GM10847 (cell line): ENCODE data around the gene MSMB.

Source experiments
- POLR2A ChIP-seq: IDR thresholded peaks from 2 replicates; pipeline ENCODE4 v1.6.1; 2011; ENCODE audit not compliant: insufficient read length; ENCODE audit errors: extremely low read depth

The MSMB gene

DNA sequence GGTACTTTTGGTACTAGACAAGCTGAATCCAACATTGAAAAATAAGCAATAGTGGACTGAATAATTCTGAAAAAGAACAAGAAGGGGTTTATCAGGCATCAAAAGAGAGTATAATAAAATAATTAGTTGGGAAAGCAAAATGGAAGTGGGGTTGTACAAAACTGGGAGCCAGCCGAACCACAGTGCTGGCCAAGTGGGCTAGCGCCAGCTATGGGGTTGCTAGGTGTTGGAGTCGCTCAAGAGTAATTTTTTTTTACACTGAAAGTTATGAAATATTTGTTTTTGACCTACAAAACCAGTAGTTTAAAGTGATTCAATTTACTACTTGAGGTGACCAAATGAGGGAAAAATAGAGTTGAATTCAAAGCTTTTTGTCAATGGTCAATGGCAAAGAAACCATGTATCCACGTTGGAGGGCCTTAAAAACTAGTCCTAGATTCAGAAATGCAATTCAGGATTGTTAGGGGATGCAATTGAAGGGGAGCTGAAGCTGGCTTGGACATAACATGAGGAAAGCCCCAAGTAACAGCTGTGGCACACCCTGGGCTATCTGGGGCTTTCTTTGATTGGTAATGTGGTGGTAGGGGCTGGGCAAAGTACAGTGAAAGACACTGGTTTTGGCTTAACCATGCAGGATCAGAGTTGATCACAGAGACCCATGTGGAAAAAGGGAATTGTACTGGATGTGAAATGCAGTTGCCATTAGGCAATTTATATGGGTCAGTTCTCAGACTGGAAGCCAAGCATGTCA, 28.3 kb upstream of the MSMB start:
- no peak for TF ChIP-seq POLR2A

DNA sequence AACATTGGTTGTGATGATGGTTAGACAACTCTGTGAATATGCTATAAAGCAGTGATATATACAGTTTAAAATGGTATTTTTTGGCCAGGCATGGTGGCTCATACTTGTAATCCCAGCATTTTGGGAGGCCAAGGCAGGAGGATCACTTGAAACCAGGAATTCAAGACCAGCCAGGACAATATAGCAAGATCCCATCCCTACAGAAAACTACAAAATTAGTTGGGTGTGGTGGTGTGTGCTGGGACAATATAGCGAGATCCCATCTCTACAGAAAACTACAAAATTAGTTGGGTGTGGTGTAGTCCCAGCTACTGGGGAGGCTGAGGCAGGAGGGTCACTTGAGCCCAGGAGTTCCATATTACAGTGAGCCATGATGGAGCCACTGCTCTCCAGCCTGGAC, 27.5 kb upstream of the MSMB start:
- no peak for TF ChIP-seq POLR2A

DNA sequence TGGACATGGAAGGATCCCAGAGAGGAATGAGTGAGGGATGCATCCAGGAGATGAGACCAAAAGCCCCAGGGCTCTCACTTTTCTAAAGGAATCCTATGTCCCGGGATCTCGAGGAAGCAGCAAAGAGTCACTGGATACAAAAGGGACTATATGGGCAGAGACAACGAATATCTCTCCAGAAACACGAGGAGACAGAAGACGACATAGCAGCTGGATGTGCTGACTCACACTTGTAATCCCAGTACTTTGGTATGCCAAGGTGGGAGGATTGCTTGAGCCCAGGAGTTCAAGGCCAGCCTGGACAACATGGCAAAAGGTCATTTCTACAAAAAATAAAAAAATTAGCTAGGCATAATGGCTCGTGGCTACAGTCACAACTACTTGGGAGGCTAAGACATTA, 24.7 kb upstream of the MSMB start:
- no peak for TF ChIP-seq POLR2A

DNA sequence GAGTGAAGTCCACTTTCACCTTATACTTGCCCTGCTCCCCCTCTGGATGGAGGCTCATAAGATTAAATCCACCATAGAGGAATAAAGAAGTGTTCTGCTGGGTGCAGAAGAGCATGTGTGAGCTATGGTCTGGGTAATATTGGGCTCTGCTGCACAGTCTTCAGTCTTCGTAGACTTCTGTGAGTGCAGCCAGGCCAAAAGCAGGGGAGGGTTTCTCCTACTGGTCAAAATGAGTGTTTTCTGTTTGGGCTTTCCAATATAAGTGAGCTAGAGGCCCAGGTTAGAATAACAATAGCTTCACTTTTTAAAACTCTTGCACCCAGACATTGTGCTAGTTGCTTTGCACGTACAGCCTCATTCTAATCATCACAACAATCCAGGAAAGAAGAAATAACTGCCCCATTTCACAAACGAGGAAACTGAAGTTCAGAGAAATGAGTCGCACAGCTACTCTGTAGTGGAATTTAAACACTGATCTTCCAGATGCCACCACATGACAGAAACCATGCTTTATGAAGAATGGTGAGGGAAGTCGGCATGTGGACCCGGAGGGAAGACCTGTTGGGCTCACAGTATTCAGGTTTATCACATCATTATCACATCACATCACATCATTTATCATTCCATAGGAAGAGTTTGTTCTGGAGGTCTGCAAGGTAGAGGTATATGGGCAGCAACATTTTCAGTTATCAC, 23.8 kb upstream of the MSMB start:
- TF ChIP-seq POLR2A = no peak

DNA sequence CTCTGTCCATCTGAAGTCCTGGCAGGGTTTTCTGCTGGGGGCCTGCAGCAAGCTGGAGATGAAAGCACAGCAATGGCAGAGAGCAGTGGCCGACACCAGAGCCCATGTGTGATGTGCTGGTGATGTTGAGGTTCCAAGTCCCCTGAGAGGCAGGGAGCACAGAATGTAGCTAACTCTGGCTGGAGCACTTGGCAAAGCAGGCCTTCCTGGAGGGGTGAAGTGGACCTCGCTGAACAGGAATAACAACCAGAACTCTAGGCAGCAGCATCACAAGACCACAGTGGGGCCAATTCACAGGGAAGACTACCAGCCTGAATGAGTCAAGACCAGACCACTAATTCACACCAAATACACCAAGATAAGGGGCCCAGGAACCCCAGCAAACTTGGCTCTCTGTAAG, 22.8 kb upstream of the MSMB start:
- no peak for TF ChIP-seq POLR2A

DNA sequence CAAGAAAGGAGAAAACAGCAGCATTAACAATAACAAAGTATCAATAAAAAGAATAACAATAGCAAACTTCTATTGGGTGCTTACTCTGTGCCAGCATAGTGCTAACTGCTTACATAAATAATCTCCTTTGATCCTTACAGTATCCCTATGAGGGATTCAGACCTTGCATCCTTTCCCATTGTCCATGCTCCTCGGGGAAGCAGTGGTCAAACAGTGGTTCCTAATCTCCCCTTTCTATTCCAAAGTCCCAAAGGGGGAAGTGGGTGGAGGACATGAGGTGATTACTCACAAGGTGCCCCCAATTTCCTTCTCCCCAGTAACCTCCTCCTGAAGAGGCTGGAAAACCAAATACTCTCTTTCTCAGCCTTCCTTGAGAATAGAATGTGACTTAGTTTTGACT, 22.0 kb upstream of the MSMB start:
- TF ChIP-seq POLR2A = no peak

DNA sequence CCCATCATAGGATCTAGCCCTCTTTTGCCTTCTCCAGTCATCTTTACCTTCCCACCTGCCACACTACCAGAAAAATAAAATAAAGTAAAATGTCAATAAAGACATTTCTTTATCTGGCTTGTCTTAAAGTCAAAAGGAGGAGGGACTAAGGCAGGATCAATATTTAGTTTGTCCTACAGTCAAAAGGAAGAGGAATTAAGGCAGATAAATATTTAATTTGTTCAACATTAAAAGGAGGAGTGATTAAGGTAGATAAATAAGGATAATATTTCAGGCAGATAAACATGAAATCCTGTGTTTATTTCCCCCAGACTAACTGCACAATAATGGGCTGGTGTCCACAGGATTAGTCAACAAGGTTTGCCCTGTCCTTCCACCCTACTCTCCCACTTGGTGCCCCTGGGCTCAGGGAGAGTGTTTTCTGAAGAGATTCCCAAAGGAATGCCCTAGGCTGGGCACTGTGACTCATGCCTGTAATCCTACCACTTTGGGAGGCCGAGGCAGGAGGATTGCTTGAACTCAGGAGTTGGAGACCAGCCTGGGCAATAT, 18.3 kb upstream of the MSMB start:
- TF ChIP-seq POLR2A = no peak

DNA sequence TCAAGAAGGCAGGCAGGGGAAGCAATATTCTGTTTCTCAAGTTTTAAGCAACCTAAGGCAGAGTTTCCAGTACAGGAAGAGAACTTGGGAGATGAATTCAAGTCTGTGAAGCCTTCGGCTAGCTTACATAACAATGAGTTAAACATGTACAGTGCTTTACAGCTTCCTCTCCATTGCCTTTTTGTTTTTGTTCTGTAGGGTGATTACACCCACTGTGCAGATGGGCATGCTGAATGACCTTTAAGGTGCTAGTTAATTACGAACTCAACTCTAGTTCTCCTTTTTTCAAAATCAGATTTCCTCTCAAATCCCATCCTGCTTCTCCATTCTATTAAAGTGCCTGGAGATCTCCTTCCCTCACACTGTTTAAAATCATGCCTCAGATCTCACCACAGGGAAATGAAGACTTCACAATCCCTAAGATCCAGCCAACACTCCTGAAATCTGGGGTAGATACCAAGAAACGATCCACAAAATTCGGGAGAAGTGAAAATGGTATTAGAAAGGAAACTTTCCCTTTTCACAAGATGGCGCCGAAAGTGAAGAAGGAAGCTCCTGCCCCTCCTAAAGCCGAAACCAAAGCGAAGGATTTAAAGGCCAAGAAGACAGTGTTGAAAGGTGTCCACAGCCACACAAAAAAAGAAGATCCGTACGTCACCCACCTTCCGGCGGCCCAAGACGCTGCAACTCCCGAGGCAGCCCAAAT, 16.8 kb upstream of the MSMB start:
- no peak for TF ChIP-seq POLR2A

DNA sequence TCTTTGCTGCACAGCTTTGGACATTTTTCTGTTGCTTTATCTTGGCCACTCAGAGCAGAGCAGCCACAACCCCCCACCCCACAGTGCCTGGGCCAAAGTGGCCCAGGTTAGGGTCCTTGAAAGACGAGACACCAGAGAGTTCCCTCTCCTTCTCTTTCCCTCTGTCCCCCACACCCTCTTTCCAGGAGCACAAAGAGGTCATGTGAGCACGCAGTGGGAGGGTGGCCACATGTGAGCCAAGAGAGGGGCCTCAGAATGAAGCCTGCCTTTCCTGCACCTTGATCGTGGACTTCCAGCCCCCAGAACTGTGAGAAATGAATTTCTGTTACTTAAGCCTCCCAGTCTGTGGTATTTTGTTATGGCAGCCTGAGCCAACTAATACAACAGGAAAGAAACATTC, 14.6 kb upstream of the MSMB start:
- no peak for TF ChIP-seq POLR2A

DNA sequence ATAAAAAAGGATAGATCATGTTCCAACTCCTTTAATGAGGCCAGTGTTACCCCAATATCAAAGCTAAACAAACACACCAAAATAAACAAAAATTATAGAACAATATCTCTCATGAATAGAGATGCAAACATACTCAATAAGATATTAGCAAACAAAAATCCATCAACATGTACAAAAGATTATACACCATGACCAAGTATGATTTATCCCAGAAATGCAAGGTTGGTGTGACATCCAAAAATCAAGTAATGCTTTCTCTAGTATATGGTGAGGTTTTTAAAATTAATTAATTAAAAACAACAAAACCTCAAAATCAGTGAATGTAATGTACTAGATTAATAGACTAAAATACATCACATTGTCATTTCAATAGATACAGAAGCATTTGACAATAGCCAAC, 11.0 kb upstream of the MSMB start:
- no peak for TF ChIP-seq POLR2A

DNA sequence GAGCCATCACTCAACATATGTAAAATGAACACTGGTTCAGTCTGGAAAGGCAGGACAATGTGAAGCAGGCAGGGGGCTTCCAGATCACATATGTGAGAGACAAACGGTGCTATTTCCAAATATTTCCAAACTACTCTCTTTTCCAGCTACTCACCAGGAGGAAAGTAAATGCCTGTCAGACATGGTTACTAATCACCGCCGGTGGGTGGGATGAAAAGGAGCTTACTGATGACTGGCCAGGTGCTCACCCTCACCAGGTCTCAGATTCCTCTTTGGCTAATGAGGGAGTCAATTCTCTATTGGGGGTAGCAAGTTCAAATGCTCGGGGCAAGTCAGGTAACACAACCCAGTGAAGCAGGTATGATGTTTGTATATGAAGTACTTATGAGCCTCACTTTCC, 9.7 kb upstream of the MSMB start:
- no peak for TF ChIP-seq POLR2A

DNA sequence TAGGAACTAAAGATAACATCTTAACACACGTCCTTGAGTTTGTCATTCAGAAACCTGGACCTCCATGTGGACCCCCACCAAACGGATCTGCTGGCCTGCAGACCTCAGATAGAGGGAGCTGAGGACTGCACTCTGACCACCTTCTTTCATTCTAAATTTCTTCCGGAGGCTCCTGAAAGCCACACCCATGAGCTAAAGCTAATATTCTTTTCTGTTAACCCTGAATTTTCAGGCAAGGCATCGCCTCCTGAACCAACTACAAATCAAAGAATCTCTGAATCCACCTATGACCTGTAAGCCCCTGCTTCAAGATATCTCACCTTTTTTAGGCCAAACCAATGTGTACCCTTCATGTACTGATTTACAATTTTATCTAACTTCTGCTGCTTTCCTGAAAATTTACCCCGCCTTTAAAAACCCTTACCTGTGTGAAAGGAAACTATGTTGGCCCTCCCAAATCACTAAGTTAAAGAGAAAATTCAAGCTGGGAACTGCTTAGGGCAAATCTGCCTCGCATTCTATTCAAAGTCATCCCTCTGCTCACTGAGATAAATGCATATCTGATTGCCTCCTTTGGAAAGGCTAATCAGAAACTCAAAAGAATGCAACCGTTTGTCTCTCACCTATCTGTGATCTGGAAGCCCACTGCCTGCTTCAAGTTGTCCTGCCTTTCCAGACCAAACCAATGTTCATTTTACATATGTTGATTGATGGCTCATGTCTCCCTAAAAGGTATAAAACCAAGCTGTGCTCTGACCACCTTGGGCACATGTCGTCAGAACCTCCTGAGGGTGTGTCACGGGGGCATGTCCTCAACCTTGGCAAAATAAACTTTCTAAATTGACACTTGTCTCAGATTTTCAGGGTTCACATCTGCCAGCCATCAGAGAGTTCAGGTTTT, 7.7 kb upstream of the MSMB start:
- TF ChIP-seq POLR2A = no peak

DNA sequence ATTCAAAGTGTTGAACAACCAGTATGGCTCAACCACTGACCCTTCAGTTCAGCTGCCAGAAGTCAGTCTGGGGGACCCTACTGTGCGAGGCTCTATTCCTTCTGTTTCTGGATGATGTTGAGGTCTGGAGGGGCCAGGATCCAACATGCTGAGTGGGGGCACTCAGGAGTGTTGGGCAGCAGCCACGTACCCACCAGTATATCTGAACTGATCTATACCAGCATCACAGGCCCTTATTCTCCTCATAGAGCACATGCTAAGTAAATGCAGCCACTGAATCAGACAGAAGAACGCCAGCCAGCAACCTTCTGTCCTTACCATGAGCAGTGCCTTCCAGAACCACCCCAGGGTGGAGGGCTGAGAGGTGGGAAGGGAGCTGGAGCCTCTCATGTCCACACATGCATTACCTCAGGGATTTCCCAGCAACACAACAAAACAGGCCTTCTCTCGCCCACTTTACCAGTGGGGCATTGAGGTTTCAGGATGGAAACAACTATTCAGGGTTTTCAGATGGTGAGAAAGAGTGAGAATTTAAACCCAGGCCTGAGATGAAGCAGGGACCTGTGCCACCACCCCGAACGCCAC, 6.8 kb upstream of the MSMB start:
- TF ChIP-seq POLR2A = no peak

DNA sequence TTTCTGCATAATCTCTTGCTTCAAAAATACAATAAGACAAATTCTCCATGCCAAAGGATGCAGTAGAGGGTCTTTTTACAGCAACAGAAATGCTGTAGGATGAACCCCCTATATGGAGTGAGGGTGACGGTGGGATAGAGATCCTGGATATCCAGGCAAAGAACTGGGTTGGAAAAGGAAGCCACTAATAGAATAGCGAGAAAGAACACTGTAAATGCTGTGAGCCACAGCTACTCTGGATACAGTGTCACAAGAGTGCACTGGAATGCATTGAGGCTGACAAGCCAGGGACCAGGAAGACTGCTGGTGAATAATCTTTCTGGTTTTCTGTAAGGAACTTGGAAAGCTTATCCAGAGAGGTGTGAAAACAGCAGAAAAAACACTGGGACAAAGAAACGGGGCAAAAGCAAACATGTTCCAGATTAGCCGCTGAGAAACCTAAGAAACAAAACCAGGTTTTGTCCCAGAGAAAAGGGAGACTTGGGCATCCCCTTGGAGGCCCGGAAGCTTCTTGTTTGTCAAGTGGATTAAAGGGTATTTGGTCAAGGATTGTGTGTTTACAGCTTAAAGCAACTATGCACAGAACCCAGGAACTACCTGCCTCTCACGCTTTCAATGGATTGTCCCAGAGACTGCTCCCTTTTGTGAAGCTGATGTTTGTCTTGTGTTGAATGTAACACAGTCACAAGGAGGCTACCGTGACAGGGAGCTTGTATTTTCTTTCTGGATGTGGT, 6.2 kb upstream of the MSMB start:
- TF ChIP-seq POLR2A = no peak
